ENCODE results near the gene PI4KB.

The PI4KB gene

GRCh38 chr1:151289991-151290708 is 37.1 kb downstream of the PI4KB start:
- DNase-seq (ENCODE audit: low read depth): no peak
- TF ChIP-seq CTCF (IDR thresholded peaks at IDR 0.05; ENCODE audit: insufficient read depth, low read depth, low read length, missing control alignments): no peak
- no peak overlapping the region for H3K4me3 ChIP-seq (ENCODE audit: low read length)

- no peak for TF ChIP-seq CTCF (IDR thresholded peaks at IDR 0.05; ENCODE audit: insufficient read depth, low read depth, low read length, missing control alignments)
- DNase-seq (ENCODE audit: low read depth): no peak
- no peak overlapping the region for H3K4me3 ChIP-seq (ENCODE audit: low read length)
Observed at GRCh38 chr1:151289080-151289935, 37.9 kb downstream of the PI4KB start.

GRCh38 chr1:151288502-151288901 is 38.7 kb downstream of the PI4KB start:
- no peak for DNase-seq (ENCODE audit: low read depth)
- no peak for TF ChIP-seq CTCF (IDR thresholded peaks at IDR 0.05; ENCODE audit: insufficient read depth, low read depth, low read length, missing control alignments)
- no peak overlapping the region for H3K4me3 ChIP-seq (ENCODE audit: low read length)

- DNase-seq (ENCODE audit: low read depth): no peak
- no peak overlapping the region for H3K4me3 ChIP-seq (ENCODE audit: low read length)
- no peak for TF ChIP-seq CTCF (IDR thresholded peaks at IDR 0.05; ENCODE audit: insufficient read depth, low read depth, low read length, missing control alignments)
Observed at GRCh38 chr1:151287767-151288500, 39.3 kb downstream of the PI4KB start.

- H3K4me3 ChIP-seq (ENCODE audit: low read length): no peak overlapping the region
- TF ChIP-seq CTCF (IDR thresholded peaks at IDR 0.05; ENCODE audit: insufficient read depth, low read depth, low read length, missing control alignments): no peak
- no peak for DNase-seq (ENCODE audit: low read depth)
Observed at GRCh38 chr1:151287341-151287699, 39.9 kb downstream of the PI4KB start.

- no peak overlapping the region for H3K4me3 ChIP-seq (ENCODE audit: low read length)
- DNase-seq (ENCODE audit: low read depth): no peak
- TF ChIP-seq CTCF (IDR thresholded peaks at IDR 0.05; ENCODE audit: insufficient read depth, low read depth, low read length, missing control alignments): no peak
Observed at GRCh38 chr1:151286619-151287340, 40.4 kb downstream of the PI4KB start.
